Astrocyte (in vitro differentiated cells and primary cell): Measurements from ENCODE around the gene HRC. TPM values are rescaled to one million over a fixed set of nuclear protein-coding genes. Genes with fewer than 3 reads are reported as not detected.

Experiments used
- DNase-seq: peaks from one replicate; pipeline ENCODE4 v3.0.0-alpha.2; 2010; ENCODE audit warnings: low read depth
- FAIRE-seq: peaks from 2 replicates; lab custom pipeline; 2011; peaks lifted over from hg19 to GRCh38; lab: Jason Lieb, UNC
- H2AFZ ChIP-seq: 2 replicates; pipeline ENCODE4 v1.6.0; 2012; ENCODE audit warnings: low read depth, low read length, inconsistent platforms
- H3K27ac ChIP-seq: 2 replicates; pipeline ENCODE4 v1.5.1; 2011; ENCODE audit warnings: low read depth, low read length, inconsistent platforms
- H3K27me3 ChIP-seq: 2 replicates; pipeline ENCODE4 v1.6.0; 2011; ENCODE audit warnings: low read length, inconsistent platforms; ENCODE audit not compliant: insufficient read depth
- H3K36me3 ChIP-seq: 2 replicates; pipeline ENCODE4 v1.5.1; 2011; ENCODE audit warnings: low read length, inconsistent platforms; ENCODE audit not compliant: insufficient read depth
- H3K4me1 ChIP-seq: 2 replicates; pipeline ENCODE4 v1.5.1; 2011; ENCODE audit warnings: low read length, inconsistent platforms; ENCODE audit not compliant: insufficient read depth
- H3K4me2 ChIP-seq: 2 replicates; pipeline ENCODE4 v1.6.0; 2012; ENCODE audit warnings: low read length, inconsistent platforms
- H3K4me3 ChIP-seq: 2 replicates; pipeline ENCODE4 v1.5.1; 2011; ENCODE audit warnings: low read depth, mild to moderate bottlenecking, low read length, inconsistent platforms; ENCODE audit not compliant: insufficient read depth
- H3K79me2 ChIP-seq: 2 replicates; pipeline ENCODE4 v1.6.0; 2012; ENCODE audit warnings: mild to moderate bottlenecking, low read length, inconsistent platforms; ENCODE audit not compliant: insufficient read depth
- H3K9ac ChIP-seq: 2 replicates; pipeline ENCODE4 v1.6.0; 2012; ENCODE audit warnings: mild to moderate bottlenecking, low read length, inconsistent platforms
- H3K9me3 ChIP-seq: 2 replicates; pipeline ENCODE4 v1.5.1; 2012; ENCODE audit warnings: low read depth, mild to moderate bottlenecking, low read length, inconsistent platforms; ENCODE audit not compliant: insufficient read depth
- H4K20me1 ChIP-seq: 2 replicates; pipeline ENCODE4 v1.6.0; 2012; ENCODE audit warnings: low read length, inconsistent platforms; ENCODE audit not compliant: insufficient read depth
- H3K27ac Mint-ChIP-seq: one replicate; pipeline ENCODE4 v1.8.0; 2021; ENCODE audit warnings: mild to moderate bottlenecking, mixed read lengths; ENCODE audit not compliant: unreplicated experiment
- H3K27me3 Mint-ChIP-seq: one replicate; pipeline ENCODE4 v1.8.0; 2021; ENCODE audit warnings: low read depth, mixed read lengths; ENCODE audit not compliant: unreplicated experiment
- H3K36me3 Mint-ChIP-seq: one replicate; pipeline ENCODE4 v1.8.0; 2021; ENCODE audit warnings: low read depth, mixed read lengths; ENCODE audit not compliant: unreplicated experiment
- H3K4me1 Mint-ChIP-seq: one replicate; pipeline ENCODE4 v1.8.0; 2021; ENCODE audit warnings: low read depth, mixed read lengths; ENCODE audit not compliant: unreplicated experiment
- H3K4me3 Mint-ChIP-seq: one replicate; pipeline ENCODE4 v1.8.0; 2021; ENCODE audit warnings: mild to moderate bottlenecking, moderate library complexity, mixed read lengths; ENCODE audit not compliant: unreplicated experiment
- H3K9me3 Mint-ChIP-seq: one replicate; pipeline ENCODE4 v1.8.0; 2021; ENCODE audit warnings: mild to moderate bottlenecking, mixed read lengths; ENCODE audit not compliant: unreplicated experiment
- CTCF ChIP-seq: IDR thresholded peaks from 2 replicates; pipeline ENCODE4 v1.5.1; 2011; ENCODE audit warnings: low read depth, mild to moderate bottlenecking, inconsistent platforms, low read length, moderate library complexity; ENCODE audit not compliant: insufficient read depth
- EZH2 ChIP-seq: IDR thresholded peaks from 2 replicates; pipeline ENCODE4 v1.6.1; 2012; ENCODE audit warnings: mild to moderate bottlenecking, low read length, inconsistent platforms; ENCODE audit not compliant: insufficient read depth
- total RNA-seq: library from RNA; stranded (reverse); gene quantifications from 2 replicates; pipeline ENCODE4 v1.2.1, GENCODE V29; 2021

Gene HRC
- total RNA-seq, 1 donor from 2014 or later = not detected

GRCh38 chr19:49157445-49158224 lies 2.4 kb upstream of the HRC start, which contains the start of gene TRPM4:
Gene TRPM4 (plus strand): TSS chr19:49157792. CDS start chr19:49157867, 75 bp downstream.
- no peaks in the 10 kb centered on the region for H3K4me1 Mint-ChIP-seq
- H3K9me3 Mint-ChIP-seq = peaks cover 18% of the 10 kb centered on the region
- no peak for TF ChIP-seq EZH2
- TF ChIP-seq CTCF = no peak
- peaks cover 11% of the 10 kb centered on the region for H3K79me2 ChIP-seq
- peak within 1 kb of the TSS; percentile 69 for H2AFZ ChIP-seq
- peak within 1 kb of the TSS; percentile 89 for H3K9ac ChIP-seq
- H3K4me2 ChIP-seq = peak within 1 kb of the TSS; percentile 99
- peak; percentile 46 for DNase-seq
- no peaks in the 10 kb centered on the region for H3K9me3 ChIP-seq
- peak within 1 kb of the TSS; percentile 95 for H3K4me3 Mint-ChIP-seq
- peak within 1 kb of the TSS; percentile 53 for H3K27ac ChIP-seq
- peak within 1 kb of the TSS; percentile 47 for H3K27ac Mint-ChIP-seq
- peaks cover 36% of the 10 kb centered on the region for H4K20me1 ChIP-seq
- peaks cover 16% of the 10 kb centered on the region for H3K4me1 ChIP-seq
- peaks cover 29% of the 10 kb centered on the region for H3K27me3 Mint-ChIP-seq
- peak within 1 kb of the TSS; percentile 83 for H3K4me3 ChIP-seq
- peaks cover 18% of the 10 kb centered on the region for H3K36me3 Mint-ChIP-seq
- H3K27me3 ChIP-seq = peaks cover 2% of the 10 kb centered on the region
- no peaks in the 10 kb centered on the region for H3K36me3 ChIP-seq
- no peak for FAIRE-seq

GRCh38 chr19:49155820-49156346 lies 687 bp upstream of the HRC start:
- no peak for TF ChIP-seq CTCF
- no peak for TF ChIP-seq EZH2
- Histone ChIP-seq H3K36me3 (no peaks in the 10 kb centered on the region), H3K4me2 (no peak overlapping the region), H3K4me3 (no peak overlapping the region), H4K20me1 (peaks cover 23% of the 10 kb centered on the region), H3K4me1 (peaks cover 10% of the 10 kb centered on the region), H3K27ac (no peak overlapping the region), H2AFZ (no peak overlapping the region), H3K79me2 (peaks cover 11% of the 10 kb centered on the region), H3K9ac (no peak overlapping the region), H3K9me3 (no peaks in the 10 kb centered on the region), H3K27me3 (peaks cover 2% of the 10 kb centered on the region)
- Mint-ChIP-seq H3K4me3 (peak overlapping the region; percentile 27), H3K9me3 (peaks cover 19% of the 10 kb centered on the region), H3K27ac (peak overlapping the region; percentile 73), H3K27me3 (peaks cover 36% of the 10 kb centered on the region), H3K36me3 (peaks cover 13% of the 10 kb centered on the region), H3K4me1 (no peaks in the 10 kb centered on the region)
- no peak for DNase-seq
- no peak for FAIRE-seq
